Tibial nerve (tissue), 3 donors: ENCODE results near the gene SPRN.

ENCODE experiments used
- CTCF ChIP-seq, 5 experiments: fragments of 200-600 bp in 3 of 5; fragments of 450-650 bp in 2 of 5; sonication (generic) in 3 of 5; IDR thresholded peaks; one replicate each; pipeline ENCODE4 v1.5.1; 2016 to 2019; ENCODE audit warnings: antibody characterized with exemption in 5 of 5, mild to moderate bottlenecking in 3 of 5, moderate library complexity in 2 of 5
- POLR2A ChIP-seq, 2 donors: fragments of 450-650 bp; IDR thresholded peaks; one replicate each; pipeline ENCODE4 v1.6.1; 2017; ENCODE audit warnings: antibody characterized with exemption in 2 of 2, mild to moderate bottlenecking in 2 of 2, moderate library complexity in 2 of 2

GRCh38 chr10:133442191-133442966 is 18.0 kb upstream of the SPRN start:
- no peak for TF ChIP-seq POLR2A (IDR thresholded peaks at IDR 0.05)
- TF ChIP-seq CTCF (IDR thresholded peaks at IDR 0.05) = no peak
